Endothelial cell of umbilical vein (primary cell): ENCODE results near the gene SLC9C2. TPM values are rescaled to one million over a fixed set of nuclear protein-coding genes. Genes with fewer than 3 reads are reported as not detected.

ENCODE experiments used
- BruUV-seq: library from RNA; stranded (reverse); fragments of 400-500 nt; replicated peaks from 2 replicates; lab custom pipeline; 2021; lab: Mats Ljungman, UMichigan
- CTCF ChIA-PET: fragments of 300-600, 350-600 bp; sonication (Branson Sonifier 250); formaldehyde crosslinking; loops from one replicate; lab custom pipeline; 2021; ENCODE audit warnings: antibody characterized with exemption, inconsistent platforms; lab: Charles Lee
- POLR2A ChIA-PET: fragments of 300-600, 350-600 bp; sonication (Branson Sonifier 250); formaldehyde crosslinking; loops from one replicate; lab custom pipeline; 2021; ENCODE audit warnings: antibody characterized with exemption, inconsistent platforms; lab: Charles Lee
- DNase-seq: peaks from one replicate; pipeline ENCODE4 v3.0.0-alpha.2; 2011; ENCODE audit warnings: low read depth, low spot score
- FAIRE-seq: peaks from 2 replicates; lab custom pipeline; 2011; peaks lifted over from hg19 to GRCh38; lab: Jason Lieb, UNC
- H2AFZ ChIP-seq: 2 replicates; pipeline ENCODE4 v1.6.0; 2012; ENCODE audit warnings: low read depth, low read length, control low read depth, inconsistent platforms
- H3K27ac ChIP-seq: 2 replicates; pipeline ENCODE4 v1.5.1; 2011; ENCODE audit warnings: low read depth, mild to moderate bottlenecking, control low read depth, low read length, moderate library complexity; ENCODE audit not compliant: insufficient read depth
- H3K27me3 ChIP-seq, 2 experiments: 2 replicates each; pipeline versions ENCODE4 v1.6.0 to v1.6.1; 2011; ENCODE audit warnings: low read length in 2 of 2, mixed read lengths in 1 of 2; ENCODE audit not compliant: control insufficient read depth in 2 of 2, insufficient read depth in 2 of 2
- H3K36me3 ChIP-seq, 2 experiments: 2 replicates in 1 of 2; 3 replicates in 1 of 2; pipeline ENCODE4 v1.5.1; 2011; ENCODE audit warnings: low read length in 2 of 2, mild to moderate bottlenecking in 1 of 2, moderate library complexity in 1 of 2; ENCODE audit not compliant: control insufficient read depth in 2 of 2, insufficient read depth in 2 of 2; ENCODE audit errors: extremely low read depth in 1 of 2
- H3K4me1 ChIP-seq: 3 replicates; pipeline ENCODE4 v1.5.1; 2011; ENCODE audit warnings: mild to moderate bottlenecking, low read length; ENCODE audit not compliant: control insufficient read depth, insufficient read depth; ENCODE audit errors: extremely low read depth
- H3K4me2 ChIP-seq: 2 replicates; pipeline ENCODE4 v1.6.1; 2011; ENCODE audit warnings: low read length, control low read depth, mixed read lengths; ENCODE audit not compliant: insufficient read depth
- H3K4me3 ChIP-seq, 3 experiments: fragments of 200-600 bp in 1 of 3; sonication (generic), shearing (Covaris generic) in 1 of 3; replicated peaks in 1 of 3; 2 replicates each; pipeline ENCODE4 v1.5.1; 2011 to 2016; ENCODE audit warnings: control low read depth in 3 of 3, low read length in 3 of 3, mild to moderate bottlenecking in 2 of 3, inconsistent platforms in 1 of 3, low read depth in 1 of 3, moderate library complexity in 1 of 3; ENCODE audit not compliant: insufficient read depth in 1 of 3
- H3K79me2 ChIP-seq: 2 replicates; pipeline ENCODE4 v1.6.0; 2012; ENCODE audit warnings: low read length, inconsistent platforms; ENCODE audit not compliant: control insufficient read depth, insufficient read depth
- H3K9ac ChIP-seq: replicated peaks from 2 replicates; pipeline ENCODE3; 2011; ENCODE audit warnings: low read length, control low read depth; ENCODE audit not compliant: insufficient read depth; ENCODE audit errors: extremely low read depth
- H3K9me1 ChIP-seq: replicated peaks from 3 replicates; pipeline ENCODE4 v1.6.0; 2011; ENCODE audit warnings: mild to moderate bottlenecking, low read length; ENCODE audit not compliant: control insufficient read depth, insufficient read depth; ENCODE audit errors: extremely low read depth
- H3K9me3 ChIP-seq: replicated peaks from 2 replicates; pipeline ENCODE4 v1.5.1; 2012; ENCODE audit warnings: low read length, inconsistent platforms; ENCODE audit not compliant: control insufficient read depth, insufficient read depth
- H4K20me1 ChIP-seq: replicated peaks from 2 replicates; pipeline ENCODE3; 2011; ENCODE audit warnings: mild to moderate bottlenecking, low read length; ENCODE audit not compliant: control insufficient read depth, insufficient read depth; ENCODE audit errors: extremely low read depth
- EZH2 ChIP-seq: IDR thresholded peaks from 2 replicates; pipeline ENCODE4 v1.6.1; 2012; ENCODE audit warnings: borderline replicate concordance, low read depth, mild to moderate bottlenecking, moderate library complexity, low read length, inconsistent platforms; ENCODE audit not compliant: severe bottlenecking
- FOS ChIP-seq: IDR thresholded peaks from 2 replicates; pipeline ENCODE4 v1.6.1; 2011; ENCODE audit warnings: mild to moderate bottlenecking, low read length, moderate library complexity, borderline replicate concordance; ENCODE audit not compliant: insufficient read depth
- GATA2 ChIP-seq: IDR thresholded peaks from 2 replicates; pipeline ENCODE4 v1.7.0; 2011; ENCODE audit warnings: low read depth, mild to moderate bottlenecking, moderate library complexity, mixed read lengths, low read length; ENCODE audit not compliant: insufficient read length, insufficient read depth
- POLR2AphosphoS5 ChIP-seq: IDR thresholded peaks from 2 replicates; pipeline ENCODE4 v1.6.1; 2012; ENCODE audit warnings: low read depth, mild to moderate bottlenecking, control low read depth, low read length, moderate library complexity; ENCODE audit not compliant: insufficient read depth
- dilution Hi-C: fragments of 300-500 bp; cut with MboI; formaldehyde crosslinking; loops from one replicate; pipeline ENCODE4 v1.15.0; 2019; ENCODE audit warnings: low sequenced_read_pairs; ENCODE audit not compliant: extremely low pct_ligation_motif_present
- intact Hi-C: fragments of 100-400 bp; cut with micrococcal nuclease; formaldehyde crosslinking; loops from one replicate; pipeline ENCODE4 v1.10.0; 2022
- polyA plus RNA-seq, 4 experiments: library from polyadenylated mRNA; depleted of rRNA in 3 of 4; stranded (reverse) in 3 of 4; unstranded in 1 of 4; fragments of >200 nt; gene quantifications; 2 replicates each; pipeline versions ENCODE4 v1.2.1 to v1.2.3, GENCODE V29; 2011 to 2012; ENCODE audit warnings: missing spikeins in 1 of 4
- total RNA-seq: library from RNA; stranded (reverse); gene quantifications from 2 replicates; pipeline ENCODE4 v1.2.3, GENCODE V29; 2021
- TF ChIP-seq, protein P1 (sequence below), 2 donors: IDR thresholded peaks; 1 replicate in 1 of 2; 2 replicates in 1 of 2; pipeline ENCODE4 v1.5.1; 2011; ENCODE audit warnings: low read length in 2 of 2, mild to moderate bottlenecking in 2 of 2, moderate library complexity in 2 of 2, control low read depth in 1 of 2, inconsistent platforms in 1 of 2, low read depth in 1 of 2; ENCODE audit not compliant: insufficient read depth in 1 of 2; ENCODE audit errors: extremely low read depth in 1 of 2
- TF ChIP-seq, protein P2 (sequence below): IDR thresholded peaks from 2 replicates; pipeline ENCODE4 v1.6.1; 2011; ENCODE audit not compliant: insufficient read depth, insufficient read length

Gene SLC9C2
- total and polyA plus RNA-seq, 2 donors (not counting 3 experiments of a cell fraction or from before 2014, with no cell fraction given) = 0.15 TPM; not detected in 1

DNA sequence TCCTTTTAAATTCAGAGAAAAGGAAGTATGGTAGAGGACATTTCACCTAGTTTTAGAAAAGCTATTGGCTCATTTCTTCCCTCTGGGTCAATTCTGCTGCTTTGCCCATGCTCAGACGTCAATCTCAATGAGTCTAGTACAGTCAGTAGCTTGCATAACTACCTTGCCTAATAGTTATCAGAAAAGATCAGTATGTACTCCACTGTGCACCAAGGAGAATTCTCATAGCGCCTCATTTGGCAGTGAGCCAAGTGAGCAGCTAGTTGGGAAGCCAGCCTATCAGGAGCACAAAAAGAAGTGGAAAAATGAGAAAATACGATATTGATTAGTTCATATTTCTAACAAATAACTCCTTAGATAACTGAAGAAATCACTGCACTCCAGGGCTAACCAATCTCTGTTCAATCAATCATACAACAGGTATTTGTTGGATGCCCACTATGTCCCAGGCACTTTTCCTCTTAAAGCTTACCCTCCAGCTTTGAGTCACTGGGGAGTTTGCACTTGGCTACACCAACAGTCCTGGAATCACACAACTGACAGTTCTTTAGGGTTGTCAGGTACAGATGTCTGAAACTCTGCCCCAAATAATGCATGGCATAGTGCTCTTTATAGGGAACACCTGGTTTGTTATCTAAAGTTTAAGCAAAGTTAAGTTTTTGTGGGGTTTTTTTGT lies 75.6 kb downstream of the SLC9C2 start:
- Histone ChIP-seq H3K36me3 (no peaks in the 10 kb centered on the region), H3K27ac (no peak overlapping the region), H3K9me3 (no peaks in the 10 kb centered on the region), H2AFZ (no peak overlapping the region), H3K4me2 (no peak overlapping the region), H3K4me3 (no peak overlapping the region), H3K4me1 (no peaks in the 10 kb centered on the region), H3K79me2 (no peaks in the 10 kb centered on the region), H3K27me3 (peaks cover 0 to 3% of the 10 kb centered on the region in 2 experiments), H4K20me1 (no peaks in the 10 kb centered on the region), H3K9ac (no peak overlapping the region), H3K9me1 (no peaks in the 10 kb centered on the region)
- dilution Hi-C loops = no loop called here
- CTCF ChIA-PET = no interaction called here
- DNase-seq (no peak), FAIRE-seq (no peak)
- no TSS peak for BruUV-seq
- intact Hi-C loops = no loop called here
- POLR2A ChIA-PET = no interaction called here
- TF ChIP-seq GATA2 = no peak
- TF ChIP-seq, protein P1, sequence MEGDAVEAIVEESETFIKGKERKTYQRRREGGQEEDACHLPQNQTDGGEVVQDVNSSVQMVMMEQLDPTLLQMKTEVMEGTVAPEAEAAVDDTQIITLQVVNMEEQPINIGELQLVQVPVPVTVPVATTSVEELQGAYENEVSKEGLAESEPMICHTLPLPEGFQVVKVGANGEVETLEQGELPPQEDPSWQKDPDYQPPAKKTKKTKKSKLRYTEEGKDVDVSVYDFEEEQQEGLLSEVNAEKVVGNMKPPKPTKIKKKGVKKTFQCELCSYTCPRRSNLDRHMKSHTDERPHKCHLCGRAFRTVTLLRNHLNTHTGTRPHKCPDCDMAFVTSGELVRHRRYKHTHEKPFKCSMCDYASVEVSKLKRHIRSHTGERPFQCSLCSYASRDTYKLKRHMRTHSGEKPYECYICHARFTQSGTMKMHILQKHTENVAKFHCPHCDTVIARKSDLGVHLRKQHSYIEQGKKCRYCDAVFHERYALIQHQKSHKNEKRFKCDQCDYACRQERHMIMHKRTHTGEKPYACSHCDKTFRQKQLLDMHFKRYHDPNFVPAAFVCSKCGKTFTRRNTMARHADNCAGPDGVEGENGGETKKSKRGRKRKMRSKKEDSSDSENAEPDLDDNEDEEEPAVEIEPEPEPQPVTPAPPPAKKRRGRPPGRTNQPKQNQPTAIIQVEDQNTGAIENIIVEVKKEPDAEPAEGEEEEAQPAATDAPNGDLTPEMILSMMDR (IDR thresholded peaks at IDR 0.05; ENCODE audit: extremely low read depth in 1 of 2, insufficient read depth in 1 of 2, low read depth in 1 of 2, low read length in 2 of 2) = no peak
- no peak for TF ChIP-seq FOS
- TF ChIP-seq EZH2 = no peak
- TF ChIP-seq, protein P2, sequence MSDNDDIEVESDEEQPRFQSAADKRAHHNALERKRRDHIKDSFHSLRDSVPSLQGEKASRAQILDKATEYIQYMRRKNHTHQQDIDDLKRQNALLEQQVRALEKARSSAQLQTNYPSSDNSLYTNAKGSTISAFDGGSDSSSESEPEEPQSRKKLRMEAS = no peak
- TF ChIP-seq POLR2AphosphoS5 = no peak
